ENCODE results near the gene AGO4. TPM values are rescaled to one million over a fixed set of nuclear protein-coding genes. Genes with fewer than 3 reads are reported as not detected.
"Not testable (repeated sequence)": the region's sequence is repeated elsewhere in the genome, so short reads cannot be mapped to it uniquely, and the experiment has no call there.

AGO4 gene
- polyA plus RNA-seq = 19.9 TPM
- long read RNA-seq, donor 1 = 0 reads
- long read RNA-seq, donor 2 = 0 reads
- long read RNA-seq, donor 3 = 0 reads
- long read RNA-seq, donor 4 = 0 reads
- long read RNA-seq, donor 5 = 0 reads
- long read RNA-seq, donor 6, full-length matches to known transcripts = 1 of 1 reads
- long read RNA-seq, donor 6, partial matches to known transcripts = 0 of 1 reads
- long read RNA-seq, donor 6, other reads (novel, unspliced or antisense) = 0 of 1 reads
- long read RNA-seq, donor 7, full-length matches to known transcripts = 2 of 2 reads
- long read RNA-seq, donor 7, partial matches to known transcripts = 0 of 2 reads
- long read RNA-seq, donor 7, other reads (novel, unspliced or antisense) = 0 of 2 reads
- long read RNA-seq, donor 8 = 0 reads
- long read RNA-seq, donor 9, partial matches to known transcripts = 0 of 1 reads
- long read RNA-seq, donor 9, other reads (novel, unspliced or antisense) = 0 of 1 reads
- long read RNA-seq, donor 10, full-length matches to known transcripts = 1 of 7 reads
- long read RNA-seq, donor 10, partial matches to known transcripts = 6 of 7 reads
- long read RNA-seq, donor 10, other reads (novel, unspliced or antisense) = 0 of 7 reads
- long read RNA-seq, donor 11, full-length matches to known transcripts = 2 of 2 reads
- long read RNA-seq, donor 11, partial matches to known transcripts = 0 of 2 reads
- long read RNA-seq, donor 11, other reads (novel, unspliced or antisense) = 0 of 2 reads

DNA sequence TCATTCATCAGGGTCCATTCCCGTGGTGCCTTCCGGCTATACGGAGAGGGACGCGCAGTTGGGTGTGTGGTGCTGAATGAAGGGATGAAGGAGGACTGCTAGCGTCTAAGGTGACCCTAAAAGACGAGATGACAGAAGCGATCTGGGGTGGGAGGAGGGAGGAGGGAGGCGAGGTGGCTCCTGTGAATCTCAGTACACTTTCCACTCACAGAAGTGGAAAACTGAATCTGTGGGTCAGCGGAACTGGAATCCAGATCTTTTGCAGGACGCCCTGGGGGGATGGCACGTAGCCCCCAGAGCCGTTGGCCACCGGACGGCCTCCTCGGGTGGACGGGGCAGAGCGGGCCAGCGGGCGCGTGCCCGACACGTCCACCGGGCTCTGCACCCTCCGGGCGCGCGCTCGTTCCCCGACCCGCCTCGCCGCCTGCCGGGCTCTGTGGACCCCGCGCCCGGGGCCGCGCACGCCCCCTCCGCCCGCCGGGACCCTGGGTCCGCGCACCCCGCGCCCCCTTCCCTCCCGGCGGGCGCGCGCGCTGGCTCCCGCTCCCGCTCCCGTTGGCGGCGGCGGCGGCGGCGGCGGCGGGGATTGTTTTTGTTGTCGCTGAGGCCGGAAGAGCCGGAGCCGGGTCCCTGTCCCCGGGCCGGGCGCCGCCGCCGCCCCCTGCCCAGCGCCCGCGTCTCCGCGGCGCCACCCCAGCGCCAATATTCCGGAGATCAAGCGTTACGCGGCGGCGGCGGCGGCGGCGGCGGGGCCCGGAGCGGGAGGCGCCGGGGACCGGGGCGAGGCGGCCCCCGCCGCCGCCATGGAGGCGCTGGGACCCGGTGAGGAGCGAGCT, at the start of gene AGO4:
AGO4 (plus strand) TSS at position 403 of the 836 bp plus-strand sequence; CDS start at position 804, 401 bp downstream.
- H3K27ac ChIP-seq (ENCODE audit: low read length) = peak within 1 kb of the TSS; percentile 72
- H3K4me1 ChIP-seq (ENCODE audit: control insufficient read depth, insufficient read depth, low read length) = peaks cover 6% of the 10 kb centered on the region
- no peaks in the 10 kb centered on the region for H3K36me3 ChIP-seq (ENCODE audit: control insufficient read depth, insufficient read depth, low read length)
- no peaks in the 10 kb centered on the region for H3K9me3 ChIP-seq (ENCODE audit: control insufficient read depth, low read depth, low read length)
- H3K4me3 ChIP-seq (ENCODE audit: low read length) = peak within 1 kb of the TSS; percentile 72
- no peaks in the 10 kb centered on the region for H3K27me3 ChIP-seq (ENCODE audit: control insufficient read depth, insufficient read depth, low read length)
- WGBS (ENCODE audit: insufficient coverage, low lambda C conversion rate) = no CpG with 5 or more reads among the region's 105 CpGs
- DNase-seq = peak; percentile 23 to 68

DNA sequence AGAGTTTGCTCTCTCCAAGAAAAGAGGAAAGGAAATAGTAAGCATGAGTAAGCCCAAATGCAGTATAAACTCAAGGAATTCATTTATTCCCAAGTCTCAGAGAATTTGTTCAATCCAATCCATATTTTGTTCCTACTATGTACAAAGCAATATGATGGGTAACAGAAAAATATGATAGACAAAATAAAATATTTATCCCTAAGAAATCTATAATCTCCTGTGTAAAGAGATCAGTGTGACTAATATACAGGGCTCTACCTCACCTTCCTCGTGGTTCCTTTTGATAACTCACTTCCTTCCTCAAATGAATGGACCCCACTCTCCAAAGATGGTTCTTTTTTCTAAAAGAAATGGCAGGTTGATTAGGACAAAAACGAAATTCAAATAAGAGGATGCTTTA, 45.7 kb upstream of the AGO4 start:
- no peaks in the 10 kb centered on the region for H3K9me3 ChIP-seq (ENCODE audit: control insufficient read depth, low read depth, low read length)
- H3K4me3 ChIP-seq (ENCODE audit: low read length) = no peak overlapping the region

DNA sequence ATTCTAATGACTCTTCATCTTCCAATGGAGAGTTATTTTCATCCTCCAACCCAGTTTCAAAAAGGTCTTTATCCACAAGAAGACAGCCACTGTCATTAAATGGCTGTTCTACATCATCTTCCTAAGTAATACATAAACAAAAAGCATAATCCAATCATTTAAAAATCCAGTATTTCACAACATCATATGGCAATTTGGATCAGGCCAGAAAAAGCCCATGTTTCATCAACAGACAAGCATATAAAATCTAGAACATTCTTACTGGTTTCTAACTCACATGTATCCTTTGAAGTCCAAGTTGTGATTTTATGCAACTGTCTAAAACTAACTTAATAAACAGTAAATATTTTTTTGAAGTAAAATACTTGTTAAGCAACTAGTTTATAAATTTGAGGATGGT, 44.6 kb upstream of the AGO4 start:
- no peaks in the 10 kb centered on the region for H3K36me3 ChIP-seq (ENCODE audit: control insufficient read depth, insufficient read depth, low read length)
- no peaks in the 10 kb centered on the region for H3K9me3 ChIP-seq (ENCODE audit: control insufficient read depth, low read depth, low read length)
- no peaks in the 10 kb centered on the region for H3K4me1 ChIP-seq (ENCODE audit: control insufficient read depth, insufficient read depth, low read length)
- no peak overlapping the region for H3K27ac ChIP-seq (ENCODE audit: low read length)
- no peaks in the 10 kb centered on the region for H3K27me3 ChIP-seq (ENCODE audit: control insufficient read depth, insufficient read depth, low read length)
- DNase-seq = no peak
- no peak overlapping the region for H3K4me3 ChIP-seq (ENCODE audit: low read length)

More for the DNA sequence above, 45.7 kb upstream of the AGO4 start:
- DNase-seq = no peak
- Histone ChIP-seq H3K4me1 (ENCODE audit: control insufficient read depth, insufficient read depth, low read length) (no peaks in the 10 kb centered on the region), H3K36me3 (ENCODE audit: control insufficient read depth, insufficient read depth, low read length) (peaks cover 2% of the 10 kb centered on the region), H3K27ac (ENCODE audit: low read length) (no peak overlapping the region), H3K27me3 (ENCODE audit: control insufficient read depth, insufficient read depth, low read length) (no peaks in the 10 kb centered on the region)
- WGBS (ENCODE audit: insufficient coverage, low lambda C conversion rate) = 100% methylated on average over 2 of the region's 2 CpGs

DNA sequence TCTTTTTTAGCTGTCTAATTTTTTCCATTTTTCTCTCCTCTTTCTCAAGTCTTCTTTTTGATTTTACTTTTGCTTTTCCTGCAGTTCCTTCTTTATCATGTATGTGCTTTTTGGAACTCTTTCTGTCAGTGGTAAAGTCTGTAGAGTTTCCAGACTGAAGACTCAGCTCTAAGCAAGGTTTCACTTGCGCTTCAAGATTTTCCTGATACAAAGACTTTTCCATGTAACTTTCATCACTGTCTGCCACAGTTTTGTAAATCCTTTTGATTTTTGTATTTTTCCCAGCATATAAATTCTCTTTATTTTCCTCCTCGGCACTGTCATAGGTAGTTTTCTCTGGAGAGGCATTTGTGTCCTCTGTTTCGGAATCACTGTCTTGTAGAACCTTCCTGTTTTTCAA, 43.5 kb upstream of the AGO4 start:
- H3K9me3 ChIP-seq (ENCODE audit: control insufficient read depth, low read depth, low read length) = no peaks in the 10 kb centered on the region
- H3K27ac ChIP-seq (ENCODE audit: low read length) = no peak overlapping the region
- DNase-seq = no peak
- WGBS (ENCODE audit: insufficient coverage, low lambda C conversion rate) = 84% methylated on average over 3 of the region's 3 CpGs
- no peaks in the 10 kb centered on the region for H3K4me1 ChIP-seq (ENCODE audit: control insufficient read depth, insufficient read depth, low read length)
- no peaks in the 10 kb centered on the region for H3K36me3 ChIP-seq (ENCODE audit: control insufficient read depth, insufficient read depth, low read length)
- H3K4me3 ChIP-seq (ENCODE audit: low read length) = no peak overlapping the region
- H3K27me3 ChIP-seq (ENCODE audit: control insufficient read depth, insufficient read depth, low read length) = no peaks in the 10 kb centered on the region

DNA sequence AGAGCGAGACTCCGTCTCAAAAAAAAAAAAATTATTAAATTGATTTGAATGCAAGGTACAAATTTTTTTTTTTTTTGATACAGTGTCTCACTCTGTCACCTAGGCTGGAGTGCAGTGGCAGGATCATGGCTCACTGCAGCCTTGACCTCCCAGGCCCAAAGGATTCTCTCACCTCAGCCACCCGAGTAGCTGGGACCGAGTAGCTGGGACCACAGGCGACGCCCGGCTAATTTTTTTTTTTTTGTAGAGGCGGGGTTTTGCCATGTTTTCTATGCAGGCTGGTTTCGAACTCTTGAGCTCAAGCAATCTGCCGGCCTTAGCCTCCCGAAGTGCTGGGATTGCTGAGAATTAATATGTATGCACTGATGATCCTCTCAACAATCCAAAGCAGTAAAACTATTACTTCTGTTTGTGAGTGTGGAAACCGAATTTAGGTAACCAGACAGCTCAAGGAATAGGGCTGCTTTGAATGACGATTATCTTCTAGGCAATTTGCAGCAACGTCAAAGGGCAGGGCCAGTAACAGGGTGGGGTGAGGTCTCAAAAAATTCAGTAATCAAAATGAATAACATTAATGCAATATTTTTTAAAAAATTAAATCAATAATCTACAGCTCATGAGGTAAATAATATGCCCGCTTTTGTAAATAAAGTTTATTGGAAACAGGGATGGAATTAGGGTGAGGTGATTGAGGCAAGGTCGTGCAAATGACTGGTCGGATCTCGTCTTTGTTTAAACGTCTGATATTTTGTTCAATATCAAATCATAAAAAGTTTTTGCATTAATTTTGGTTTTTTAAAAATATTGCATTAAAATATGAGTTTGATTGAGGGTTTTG, 39.2 kb upstream of the AGO4 start:
- Histone ChIP-seq H3K36me3 (ENCODE audit: control insufficient read depth, insufficient read depth, low read length) (no peaks in the 10 kb centered on the region), H3K9me3 (ENCODE audit: control insufficient read depth, low read depth, low read length) (no peaks in the 10 kb centered on the region), H3K27me3 (ENCODE audit: control insufficient read depth, insufficient read depth, low read length) (no peaks in the 10 kb centered on the region), H3K4me3 (ENCODE audit: low read length) (peak overlapping the region; percentile 82), H3K4me1 (ENCODE audit: control insufficient read depth, insufficient read depth, low read length) (no peaks in the 10 kb centered on the region), H3K27ac (ENCODE audit: low read length) (peak overlapping the region; percentile 68)
- 22% methylated on average over 5 of the region's 19 CpGs for WGBS (ENCODE audit: insufficient coverage, low lambda C conversion rate)
- DNase-seq = peak in 1 of 2 donors; percentile 9

DNA sequence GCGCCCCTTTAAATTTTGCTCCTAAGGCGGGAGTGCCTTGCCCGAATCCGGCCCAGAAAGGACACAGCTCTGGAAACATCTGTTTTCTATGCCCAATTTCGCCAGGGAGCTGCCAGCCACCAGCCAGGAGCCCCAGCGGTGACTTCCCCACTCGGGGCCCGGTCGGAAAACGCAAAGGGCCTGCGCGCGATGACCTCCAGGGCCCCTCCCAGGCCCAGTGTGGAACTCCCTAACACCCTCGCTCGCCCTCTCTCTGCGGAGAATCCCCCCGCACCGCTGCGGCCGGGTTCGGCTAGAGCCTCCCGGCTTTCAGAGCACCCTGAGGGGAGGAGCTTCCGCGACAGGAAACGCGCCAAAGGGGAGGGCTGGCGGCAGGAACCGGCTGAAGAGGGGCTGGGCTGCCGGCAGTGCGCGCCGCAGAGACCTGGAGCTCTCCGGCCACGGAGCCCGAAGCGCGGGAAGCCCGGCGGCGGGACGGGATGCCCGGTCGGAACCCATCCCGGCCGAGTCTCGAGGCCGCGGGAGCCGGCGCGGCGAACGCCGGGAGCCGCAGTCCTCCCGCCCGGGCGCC, 38.5 kb upstream of the AGO4 start:
- H3K9me3 ChIP-seq (ENCODE audit: control insufficient read depth, low read depth, low read length) = no peaks in the 10 kb centered on the region
- 0% methylated on average over 1 of the region's 58 CpGs for WGBS (ENCODE audit: insufficient coverage, low lambda C conversion rate)
- peak overlapping the region; percentile 68 for H3K27ac ChIP-seq (ENCODE audit: low read length)
- peak; percentile 79 to 88 for DNase-seq
- H3K4me3 ChIP-seq (ENCODE audit: low read length) = peak overlapping the region; percentile 82
- no peaks in the 10 kb centered on the region for H3K36me3 ChIP-seq (ENCODE audit: control insufficient read depth, insufficient read depth, low read length)
- no peaks in the 10 kb centered on the region for H3K27me3 ChIP-seq (ENCODE audit: control insufficient read depth, insufficient read depth, low read length)
- no peaks in the 10 kb centered on the region for H3K4me1 ChIP-seq (ENCODE audit: control insufficient read depth, insufficient read depth, low read length)

DNA sequence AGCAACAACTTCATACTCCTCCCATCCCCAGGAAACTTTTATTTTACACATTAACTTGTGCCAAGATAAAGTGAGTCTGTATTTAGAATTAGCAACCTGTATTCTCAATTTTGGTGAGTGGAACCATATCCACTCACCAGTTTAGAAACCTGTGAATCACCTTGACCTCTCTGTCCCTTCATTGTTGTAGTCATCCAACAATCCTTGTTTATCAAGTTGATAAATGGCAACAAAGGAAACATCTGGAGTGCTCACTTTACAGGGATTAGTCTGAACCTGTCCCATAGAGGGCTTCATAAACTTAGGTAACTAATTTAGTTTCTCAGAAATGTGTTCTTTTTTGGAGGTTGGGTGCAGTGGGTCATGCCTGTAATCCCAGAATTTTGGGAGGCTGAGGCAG, 34.1 kb upstream of the AGO4 start:
- DNase-seq = no peak
- Histone ChIP-seq H3K4me1 (ENCODE audit: control insufficient read depth, insufficient read depth, low read length) (no peaks in the 10 kb centered on the region), H3K27ac (ENCODE audit: low read length) (no peak overlapping the region), H3K36me3 (ENCODE audit: control insufficient read depth, insufficient read depth, low read length) (no peaks in the 10 kb centered on the region), H3K4me3 (ENCODE audit: low read length) (no peak overlapping the region), H3K9me3 (ENCODE audit: control insufficient read depth, low read depth, low read length) (no peaks in the 10 kb centered on the region), H3K27me3 (ENCODE audit: control insufficient read depth, insufficient read depth, low read length) (no peaks in the 10 kb centered on the region)

DNA sequence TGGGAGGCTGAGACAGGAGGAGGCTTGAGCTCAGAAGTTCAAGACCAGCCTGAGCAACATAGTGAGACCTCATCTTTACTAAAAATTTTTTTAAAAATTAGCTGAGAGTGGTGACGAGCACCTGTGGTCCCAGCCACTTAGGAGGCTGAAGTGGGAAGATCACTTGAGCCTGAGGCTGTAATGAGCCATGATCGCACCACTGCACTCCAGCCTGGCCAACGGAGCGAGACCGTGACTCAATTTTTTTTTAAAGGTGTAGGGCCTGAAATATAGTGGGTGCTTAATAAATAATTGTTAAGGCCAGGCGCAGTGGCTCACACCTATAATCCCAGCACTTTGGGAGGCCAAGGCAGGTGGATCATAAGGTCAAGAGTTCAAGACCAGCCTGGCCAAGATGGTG, 31.6 kb upstream of the AGO4 start:
- H3K4me1 ChIP-seq (ENCODE audit: control insufficient read depth, insufficient read depth, low read length); H3K36me3 ChIP-seq (ENCODE audit: control insufficient read depth, insufficient read depth, low read length); DNase-seq; H3K9me3 ChIP-seq (ENCODE audit: control insufficient read depth, low read depth, low read length); H3K27me3 ChIP-seq (ENCODE audit: control insufficient read depth, insufficient read depth, low read length); H3K4me3 ChIP-seq (ENCODE audit: low read length); H3K27ac ChIP-seq (ENCODE audit: low read length): not testable (repeated sequence)
- WGBS (ENCODE audit: insufficient coverage, low lambda C conversion rate) = no CpG with 5 or more reads among the region's 6 CpGs

DNA sequence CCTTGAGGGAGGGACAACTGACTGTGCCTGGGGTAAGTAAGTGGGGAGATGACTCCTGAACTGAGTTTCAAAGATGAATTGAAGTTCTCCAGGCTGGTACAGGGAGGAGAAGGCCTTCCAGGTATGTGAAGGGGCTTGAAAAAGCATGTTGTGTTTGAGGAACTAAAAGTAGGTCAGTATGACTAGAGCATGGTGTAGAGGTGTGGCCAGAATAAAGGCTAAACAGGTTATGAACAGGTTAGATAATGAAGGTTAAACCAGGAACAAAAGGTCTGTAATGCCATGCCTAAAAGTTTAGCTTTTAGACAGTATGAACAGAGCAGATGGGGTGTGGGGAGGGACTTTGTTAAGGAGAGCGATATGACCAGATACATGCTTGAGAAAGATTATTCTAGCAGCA, 30.7 kb upstream of the AGO4 start:
- Histone ChIP-seq H3K4me1 (ENCODE audit: control insufficient read depth, insufficient read depth, low read length) (no peaks in the 10 kb centered on the region), H3K27ac (ENCODE audit: low read length) (no peak overlapping the region), H3K36me3 (ENCODE audit: control insufficient read depth, insufficient read depth, low read length) (no peaks in the 10 kb centered on the region), H3K9me3 (ENCODE audit: control insufficient read depth, low read depth, low read length) (no peaks in the 10 kb centered on the region), H3K4me3 (ENCODE audit: low read length) (no peak overlapping the region), H3K27me3 (ENCODE audit: control insufficient read depth, insufficient read depth, low read length) (no peaks in the 10 kb centered on the region)
- WGBS (ENCODE audit: insufficient coverage, low lambda C conversion rate) = 100% methylated on average over 1 of the region's 1 CpG
- no peak for DNase-seq

All from large intestine (tissue), 12 donors.